H1 (cell line): ENCODE results near the gene MAP2K2. TPM values are rescaled to one million over a fixed set of nuclear protein-coding genes. Genes with fewer than 3 reads are reported as not detected.

ENCODE experiments used
- CTCF ChIA-PET: fragments of 300-600 bp; sonication (Branson Sonifier 250); formaldehyde crosslinking; loops from one replicate; lab custom pipeline; 2021; ENCODE audit not compliant: partially characterized antibody; lab: Charles Lee
- POLR2A ChIA-PET: fragments of 300-600 bp; sonication (Branson Sonifier 250); formaldehyde crosslinking; loops from one replicate; lab custom pipeline; 2021; ENCODE audit warnings: inconsistent platforms; ENCODE audit not compliant: partially characterized antibody; lab: Charles Lee
- DNase-seq, 2 experiments: peaks; one replicate each; pipeline versions ENCODE4 v3.0.0 to v3.0.0-alpha.2; 2010 to 2022; ENCODE audit warnings: low spot score in 2 of 2, low read depth in 1 of 2, mixed read lengths in 1 of 2
- FAIRE-seq: peaks from 2 replicates; lab custom pipeline; 2011; peaks lifted over from hg19 to GRCh38; lab: Jason Lieb, UNC
- H2AFZ ChIP-seq: 2 replicates; pipeline ENCODE4 v1.8.1; 2012; ENCODE audit warnings: low read length, inconsistent platforms
- H2AK5ac ChIP-seq: 2 replicates; pipeline ENCODE4 v1.6.1; 2013; ENCODE audit warnings: low read depth, low read length
- H2BK120ac ChIP-seq: replicated peaks from 2 replicates; pipeline ENCODE3; 2013; ENCODE audit warnings: low read depth, low read length, inconsistent platforms
- H2BK12ac ChIP-seq: 2 replicates; pipeline ENCODE4 v1.6.1; 2013; ENCODE audit warnings: low read depth, low read length
- H2BK15ac ChIP-seq: 2 replicates; pipeline ENCODE4 v1.6.1; 2013; ENCODE audit warnings: low read length
- H2BK20ac ChIP-seq: 2 replicates; pipeline ENCODE4 v1.6.1; 2013; ENCODE audit warnings: low read length
- H2BK5ac ChIP-seq: 2 replicates; pipeline ENCODE4 v1.6.1; 2013; ENCODE audit warnings: low read depth, low read length
- H3K14ac ChIP-seq: 2 replicates; pipeline ENCODE4 v1.6.1; 2013; ENCODE audit warnings: inconsistent platforms; ENCODE audit not compliant: insufficient read length
- H3K18ac ChIP-seq: 2 replicates; pipeline ENCODE4 v1.6.1; 2013; ENCODE audit warnings: low read length; ENCODE audit errors: extremely low read depth
- H3K23ac ChIP-seq: 2 replicates; pipeline ENCODE4 v1.6.1; 2013; ENCODE audit warnings: inconsistent platforms; ENCODE audit not compliant: insufficient read length
- H3K23me2 ChIP-seq: 2 replicates; pipeline ENCODE4 v1.6.1; 2013; ENCODE audit warnings: low read depth, low read length
- H3K27ac ChIP-seq: 2 replicates; pipeline ENCODE4 v1.6.1; 2011; ENCODE audit warnings: low read depth, low read length, inconsistent platforms
- H3K27me3 ChIP-seq, 4 experiments: replicated peaks in 1 of 4; 1 replicate in 1 of 4; 2 replicates in 3 of 4; pipeline versions ENCODE4 v1.6.1 to v1.8.1; 2011 to 2013; ENCODE audit warnings: low read length in 3 of 4, mild to moderate bottlenecking in 3 of 4, inconsistent platforms in 2 of 4, mixed read lengths in 2 of 4, moderate library complexity in 1 of 4; ENCODE audit not compliant: control insufficient read depth in 3 of 4, insufficient read depth in 3 of 4; ENCODE audit errors: extremely low read depth in 1 of 4
- H3K36me3 ChIP-seq, 4 experiments: 2 replicates each; pipeline versions ENCODE4 v1.6.1 to v1.8.1; 2011 to 2013; ENCODE audit warnings: mild to moderate bottlenecking in 4 of 4, low read length in 3 of 4, moderate library complexity in 2 of 4, control low read depth in 1 of 4, inconsistent platforms in 1 of 4; ENCODE audit not compliant: insufficient read depth in 4 of 4, control insufficient read depth in 2 of 4
- H3K4ac ChIP-seq: replicated peaks from 2 replicates; pipeline ENCODE3; 2013; ENCODE audit warnings: low read length, low read depth, mixed read lengths, inconsistent platforms; ENCODE audit not compliant: insufficient read length
- H3K4me1 ChIP-seq, 4 experiments: replicated peaks in 1 of 4; 1 replicate in 1 of 4; 2 replicates in 3 of 4; pipeline versions ENCODE4 v1.6.1 to v1.8.1; 2011 to 2013; ENCODE audit warnings: low read length in 3 of 4, inconsistent platforms in 2 of 4, mixed read lengths in 1 of 4; ENCODE audit not compliant: insufficient read depth in 4 of 4, control insufficient read depth in 3 of 4
- H3K4me2 ChIP-seq, 2 experiments: 2 replicates each; pipeline versions ENCODE4 v1.6.1 to v1.8.1; 2011 to 2013; ENCODE audit warnings: low read depth in 2 of 2, low read length in 2 of 2, control low read depth in 1 of 2, inconsistent platforms in 1 of 2, mild to moderate bottlenecking in 1 of 2; ENCODE audit not compliant: insufficient read depth in 1 of 2
- H3K4me3 ChIP-seq, 4 experiments: fragments of 200-600, 300-600 bp in 1 of 4; sonication (generic), shearing (Covaris generic), sonication (Bioruptor Twin) in 1 of 4; 2 replicates each; pipeline versions ENCODE4 v1.5.1 to v1.8.1; 2011 to 2016; ENCODE audit warnings: low read length in 4 of 4, low read depth in 3 of 4, control low read depth in 2 of 4, inconsistent platforms in 2 of 4, mild to moderate bottlenecking in 2 of 4, mixed read lengths in 1 of 4, moderate library complexity in 1 of 4; ENCODE audit not compliant: insufficient read depth in 2 of 4; ENCODE audit errors: extremely low read depth in 1 of 4
- H3K56ac ChIP-seq: replicated peaks from 2 replicates; pipeline ENCODE3; 2013; ENCODE audit warnings: low read depth, mild to moderate bottlenecking, mixed read lengths, low read length, inconsistent platforms; ENCODE audit not compliant: insufficient read length
- H3K79me1 ChIP-seq: 2 replicates; pipeline ENCODE4 v1.6.1; 2013; ENCODE audit warnings: low read depth, low read length, control low read depth
- H3K79me2 ChIP-seq, 2 experiments: 2 replicates each; pipeline versions ENCODE4 v1.6.1 to v1.8.1; 2012 to 2013; ENCODE audit warnings: low read length in 2 of 2, mild to moderate bottlenecking in 2 of 2, inconsistent platforms in 1 of 2; ENCODE audit not compliant: insufficient read depth in 2 of 2, control insufficient read depth in 1 of 2
- H3K9ac ChIP-seq, 4 experiments: replicated peaks in 1 of 4; 1 replicate in 1 of 4; 2 replicates in 3 of 4; pipeline versions ENCODE4 v1.6.1 to v1.8.1; 2011 to 2013; ENCODE audit warnings: low read depth in 3 of 4, low read length in 3 of 4, control low read depth in 2 of 4, mild to moderate bottlenecking in 2 of 4, moderate library complexity in 2 of 4, inconsistent platforms in 1 of 4; ENCODE audit errors: extremely low read depth in 1 of 4
- H3K9me3 ChIP-seq, 2 experiments: 2 replicates each; pipeline versions ENCODE4 v1.6.1 to v1.8.1; 2012 to 2013; ENCODE audit warnings: mild to moderate bottlenecking in 2 of 2, moderate library complexity in 2 of 2, control low read depth in 1 of 2, inconsistent platforms in 1 of 2, low read depth in 1 of 2, low read length in 1 of 2, mixed read lengths in 1 of 2; ENCODE audit not compliant: insufficient read depth in 2 of 2
- H4K20me1 ChIP-seq, 2 experiments: replicated peaks in 1 of 2; 2 replicates each; pipeline versions ENCODE3 to v1.8.1; 2011 to 2013; ENCODE audit warnings: inconsistent platforms in 2 of 2, low read length in 2 of 2, mild to moderate bottlenecking in 1 of 2; ENCODE audit not compliant: insufficient read depth in 2 of 2, control insufficient read depth in 1 of 2
- H4K5ac ChIP-seq: 2 replicates; pipeline ENCODE4 v1.6.1; 2013; ENCODE audit warnings: low read length, low read depth, mixed read lengths, inconsistent platforms; ENCODE audit not compliant: insufficient read length
- H4K8ac ChIP-seq: 2 replicates; pipeline ENCODE4 v1.8.0; 2013; ENCODE audit warnings: mild to moderate bottlenecking, moderate library complexity, low read length, inconsistent platforms; ENCODE audit not compliant: insufficient read depth; ENCODE audit errors: extremely low read depth
- H4K91ac ChIP-seq: replicated peaks from 2 replicates; pipeline ENCODE3; 2013; ENCODE audit warnings: low read length, mixed read lengths, inconsistent platforms; ENCODE audit not compliant: insufficient read length
- NANOG ChIP-seq: IDR thresholded peaks from 2 replicates; pipeline ENCODE4 v1.6.1; 2011; ENCODE audit warnings: low read length, low read depth, mild to moderate bottlenecking, inconsistent platforms; ENCODE audit not compliant: insufficient read depth, poor library complexity, severe bottlenecking
- WGBS, 2 experiments: shearing (Covaris generic) in 1 of 2; methylation state at CpG; one replicate each; pipeline versions ENCODE4 v1.1.6 to v1.1.7; 2013 to 2015; ENCODE audit warnings: low lambda C conversion rate in 2 of 2, mixed read lengths in 2 of 2, inconsistent platforms in 1 of 2, low coverage in 1 of 2, missing lambda C conversion rate in 1 of 2; ENCODE audit not compliant: insufficient replicate concordance in 2 of 2, insufficient coverage in 1 of 2, insufficient read length in 1 of 2; ENCODE audit errors: extremely low coverage in 1 of 2, missing lambda C conversion rate in 1 of 2; 5-methylcytosine and 5-hydroxymethylcytosine counted together
- polyA plus RNA-seq, 7 experiments: library from polyadenylated mRNA; depleted of rRNA in 3 of 7; stranded (reverse) in 5 of 7; unstranded in 2 of 7; fragments of >200 nt in 5 of 7; fragments of 200-250 nt in 2 of 7; gene quantifications; 1 replicate in 5 of 7; 2 replicates in 1 of 7; 4 replicates in 1 of 7; pipeline versions ENCODE4 v1.2.1 to v1.2.3, GENCODE V29; 2011 to 2013; ENCODE audit warnings: missing spikeins in 2 of 7, mixed read lengths in 2 of 7
- total RNA-seq: library from RNA; stranded (reverse); fragmentation: NEBNext Ultra II Directional; extraction: Animal tissue kit (Norgen Biotek cat#: 25700); gene quantifications from 2 replicates; pipeline ENCODE4 v1.2.1, GENCODE V29; 2021

MAP2K2 gene
- total and polyA plus RNA-seq, 2 of the 8 experiments (the other 6 are each of a cell fraction or from before 2014, with no cell fraction given) = 111 to 162 TPM

- no peak overlapping the region for H4K91ac ChIP-seq
- no peak for TF ChIP-seq NANOG
- TF ChIP-seq, all 59 proteins: peak for 0
- Histone ChIP-seq H3K14ac (no peak overlapping the region), H4K20me1 (peaks cover 4 to 8% of the 10 kb centered on the region in 2 experiments), H3K23me2 (no peaks in the 10 kb centered on the region), H3K4me2 (no peak overlapping the region), H3K27ac (no peak overlapping the region; the same call in 1 of the 2 replicates), H2AK5ac (no peak overlapping the region), H2AFZ (no peak overlapping the region), H2BK5ac (no peak overlapping the region), H4K8ac (peak overlapping the region; percentile 35; the same call in 1 of the 2 replicates), H2BK15ac (no peak overlapping the region), H4K5ac (no peak overlapping the region), H3K9me3 (no peaks in the 10 kb centered on the region), H2BK120ac (no peak overlapping the region), H3K36me3 (peaks cover 6 to 50% (median 25%) of the 10 kb centered on the region in 4 experiments; a peak in 7 of 8 replicates), H3K23ac (no peak overlapping the region), H2BK12ac (no peak overlapping the region), H3K27me3 (no peaks in the 10 kb centered on the region), H3K56ac (no peak overlapping the region), H3K4me1 (no peaks in the 10 kb centered on the region), H3K9ac (no peak overlapping the region), H3K4ac (no peak overlapping the region), H2BK20ac (no peak overlapping the region), H3K79me1 (no peaks in the 10 kb centered on the region), H3K79me2 (no peaks in the 10 kb centered on the region), H3K18ac (no peak overlapping the region), H3K4me3 (no peak overlapping the region)
- ChIA-PET POLR2A (interaction anchor here (0.8 to 3.2 kb wide), 4 partner anchors 11 to 22 kb away, joined by 3 to 14 read pairs (median 6); no protein-coding TSS in a partner anchor), CTCF (interaction anchor here (0.9 to 3.4 kb wide), 2 partner anchors 27 to 43 kb away, joined by 3 to 15 read pairs; no protein-coding TSS in a partner anchor)
- DNase-seq = no peak
- FAIRE-seq = no peak
- WGBS, 2 experiments = 89% methylated on average over 23 of the region's 31 CpGs; no CpG with 5 or more reads in 1 of the 2 experiments
Measured at GRCh38 chr19:4096049-4096892, 27.7 kb downstream of the MAP2K2 start.
